Loucy (cell line): Measurements from ENCODE around the gene KAT7.

Experiments used
- EZH2phosphoT487 ChIP-seq: fragments of 200-600 bp; IDR thresholded peaks from 2 replicates; pipeline ENCODE4 v1.6.1; 2018; ENCODE audit warnings: antibody characterized with exemption, mild to moderate bottlenecking, moderate library complexity, borderline replicate concordance
- TF ChIP-seq, protein P1 (sequence below): fragments of 200-600 bp; sonication (generic); conservative IDR thresholded peaks from 2 replicates; pipeline ENCODE4 v1.5.1; 2014; ENCODE audit warnings: mild to moderate bottlenecking, antibody characterized with exemption, low read length

GRCh38 chr17:49866019-49866380 is 77.5 kb downstream of the KAT7 start:
- TF ChIP-seq EZH2phosphoT487: no peak
- TF ChIP-seq, protein P1, sequence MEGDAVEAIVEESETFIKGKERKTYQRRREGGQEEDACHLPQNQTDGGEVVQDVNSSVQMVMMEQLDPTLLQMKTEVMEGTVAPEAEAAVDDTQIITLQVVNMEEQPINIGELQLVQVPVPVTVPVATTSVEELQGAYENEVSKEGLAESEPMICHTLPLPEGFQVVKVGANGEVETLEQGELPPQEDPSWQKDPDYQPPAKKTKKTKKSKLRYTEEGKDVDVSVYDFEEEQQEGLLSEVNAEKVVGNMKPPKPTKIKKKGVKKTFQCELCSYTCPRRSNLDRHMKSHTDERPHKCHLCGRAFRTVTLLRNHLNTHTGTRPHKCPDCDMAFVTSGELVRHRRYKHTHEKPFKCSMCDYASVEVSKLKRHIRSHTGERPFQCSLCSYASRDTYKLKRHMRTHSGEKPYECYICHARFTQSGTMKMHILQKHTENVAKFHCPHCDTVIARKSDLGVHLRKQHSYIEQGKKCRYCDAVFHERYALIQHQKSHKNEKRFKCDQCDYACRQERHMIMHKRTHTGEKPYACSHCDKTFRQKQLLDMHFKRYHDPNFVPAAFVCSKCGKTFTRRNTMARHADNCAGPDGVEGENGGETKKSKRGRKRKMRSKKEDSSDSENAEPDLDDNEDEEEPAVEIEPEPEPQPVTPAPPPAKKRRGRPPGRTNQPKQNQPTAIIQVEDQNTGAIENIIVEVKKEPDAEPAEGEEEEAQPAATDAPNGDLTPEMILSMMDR: no peak
